ENCODE measurements around the gene WNT16. TPM values are rescaled to one million over a fixed set of nuclear protein-coding genes. Genes with fewer than 3 reads are reported as not detected.

Gene WNT16
- total RNA-seq, 1 donor from 2014 or later, result not detected

DNA sequence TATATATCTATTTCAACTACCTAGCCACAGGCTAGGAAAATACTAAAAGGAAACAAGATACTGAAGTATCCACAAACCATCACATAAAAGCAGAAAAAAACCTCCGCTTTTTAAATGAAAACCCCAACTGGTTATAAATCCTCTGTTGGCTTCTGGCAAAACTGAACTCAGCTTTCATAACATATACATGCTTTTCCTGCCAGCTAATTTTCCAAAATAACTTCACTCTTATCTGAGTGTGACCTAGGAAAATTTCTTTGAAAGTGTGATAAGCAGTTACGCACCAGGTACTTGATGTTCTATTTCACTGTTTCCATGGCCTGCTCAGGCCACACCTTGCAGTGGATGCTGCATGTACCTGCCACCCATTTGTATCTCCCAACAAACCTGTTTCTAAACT lies 55.5 kb downstream of the WNT16 start:
- Mint-ChIP-seq H3K27me3 (no peaks in the 10 kb centered on the region), H3K36me3 (ENCODE audit: insufficient read depth) (no peaks in the 10 kb centered on the region), H3K27ac (no peak overlapping the region), H3K4me1 (ENCODE audit: low read depth) (peaks cover 48% of the 10 kb centered on the region), H3K4me3 (ENCODE audit: low read depth) (no peak overlapping the region), H3K9me3 (ENCODE audit: low read depth) (no peaks in the 10 kb centered on the region)
- DNase-seq (ENCODE audit: low spot score, unreplicated experiment), result no peak
- TF ChIP-seq, protein P1, sequence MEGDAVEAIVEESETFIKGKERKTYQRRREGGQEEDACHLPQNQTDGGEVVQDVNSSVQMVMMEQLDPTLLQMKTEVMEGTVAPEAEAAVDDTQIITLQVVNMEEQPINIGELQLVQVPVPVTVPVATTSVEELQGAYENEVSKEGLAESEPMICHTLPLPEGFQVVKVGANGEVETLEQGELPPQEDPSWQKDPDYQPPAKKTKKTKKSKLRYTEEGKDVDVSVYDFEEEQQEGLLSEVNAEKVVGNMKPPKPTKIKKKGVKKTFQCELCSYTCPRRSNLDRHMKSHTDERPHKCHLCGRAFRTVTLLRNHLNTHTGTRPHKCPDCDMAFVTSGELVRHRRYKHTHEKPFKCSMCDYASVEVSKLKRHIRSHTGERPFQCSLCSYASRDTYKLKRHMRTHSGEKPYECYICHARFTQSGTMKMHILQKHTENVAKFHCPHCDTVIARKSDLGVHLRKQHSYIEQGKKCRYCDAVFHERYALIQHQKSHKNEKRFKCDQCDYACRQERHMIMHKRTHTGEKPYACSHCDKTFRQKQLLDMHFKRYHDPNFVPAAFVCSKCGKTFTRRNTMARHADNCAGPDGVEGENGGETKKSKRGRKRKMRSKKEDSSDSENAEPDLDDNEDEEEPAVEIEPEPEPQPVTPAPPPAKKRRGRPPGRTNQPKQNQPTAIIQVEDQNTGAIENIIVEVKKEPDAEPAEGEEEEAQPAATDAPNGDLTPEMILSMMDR (IDR thresholded peaks at IDR 0.05; ENCODE audit: unreplicated experiment), result no peak

DNA sequence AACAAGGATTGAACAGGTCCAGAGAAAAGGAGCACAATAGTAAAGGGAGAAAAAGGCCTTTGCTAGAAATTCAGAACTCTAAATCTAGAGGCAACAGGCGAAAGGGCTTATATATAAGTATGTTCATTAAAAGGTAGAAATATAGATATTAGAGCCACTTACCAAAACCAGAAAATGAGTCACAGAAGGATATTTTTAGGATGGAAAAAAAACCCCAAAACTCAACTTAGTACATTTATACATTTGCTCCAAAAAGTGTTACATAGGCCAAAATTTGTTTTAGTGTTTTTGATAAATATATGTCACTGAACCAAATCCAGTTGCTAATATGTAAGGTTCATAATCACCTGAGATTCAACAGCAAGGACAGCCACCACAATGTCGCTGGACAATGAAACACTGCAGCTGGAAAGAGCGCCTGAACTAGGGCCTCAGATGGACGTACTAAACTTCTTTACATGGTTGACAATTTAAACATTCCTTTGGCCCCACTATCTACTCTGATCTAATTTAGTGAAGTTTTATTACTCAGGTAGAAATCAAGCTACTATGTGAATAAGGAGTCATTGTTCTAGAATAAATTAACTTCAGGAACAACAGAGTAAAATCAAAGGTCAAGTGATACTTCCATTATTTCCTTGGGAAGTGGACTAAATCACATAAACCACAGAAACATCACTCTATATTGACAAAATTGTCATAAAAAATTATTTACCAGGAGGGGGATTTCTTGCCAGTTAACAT lies 56.4 kb downstream of the WNT16 start:
- TF ChIP-seq, protein P1 (IDR thresholded peaks at IDR 0.05; ENCODE audit: unreplicated experiment), result no peak
- no peaks in the 10 kb centered on the region for H3K27me3 Mint-ChIP-seq
- peak overlapping the region; percentile 29 for H3K27ac Mint-ChIP-seq
- no peaks in the 10 kb centered on the region for H3K36me3 Mint-ChIP-seq (ENCODE audit: insufficient read depth)
- H3K9me3 Mint-ChIP-seq (ENCODE audit: low read depth), result no peaks in the 10 kb centered on the region
- peaks cover 43% of the 10 kb centered on the region for H3K4me1 Mint-ChIP-seq (ENCODE audit: low read depth)
- no peak for DNase-seq (ENCODE audit: low spot score, unreplicated experiment)
- no peak overlapping the region for H3K4me3 Mint-ChIP-seq (ENCODE audit: low read depth)

GRCh38 chr7:121385800-121386179 lies 57.0 kb downstream of the WNT16 start:
- Mint-ChIP-seq H3K9me3 (ENCODE audit: low read depth) (no peaks in the 10 kb centered on the region), H3K4me3 (ENCODE audit: low read depth) (no peak overlapping the region), H3K27ac (peak overlapping the region; percentile 29), H3K36me3 (ENCODE audit: insufficient read depth) (no peaks in the 10 kb centered on the region), H3K4me1 (ENCODE audit: low read depth) (peaks cover 43% of the 10 kb centered on the region), H3K27me3 (no peaks in the 10 kb centered on the region)
- DNase-seq (ENCODE audit: low spot score, unreplicated experiment), result no peak
- TF ChIP-seq, protein P1 (IDR thresholded peaks at IDR 0.05; ENCODE audit: unreplicated experiment), result no peak

- peaks cover 26% of the 10 kb centered on the region for H3K4me1 Mint-ChIP-seq (ENCODE audit: low read depth)
- no peak for DNase-seq (ENCODE audit: low spot score, unreplicated experiment)
- H3K27ac Mint-ChIP-seq, result no peak overlapping the region
- TF ChIP-seq, protein P1 (IDR thresholded peaks at IDR 0.05; ENCODE audit: unreplicated experiment), result no peak
- peaks cover 11% of the 10 kb centered on the region for H3K36me3 Mint-ChIP-seq (ENCODE audit: insufficient read depth)
- H3K27me3 Mint-ChIP-seq, result no peaks in the 10 kb centered on the region
- peaks cover 7% of the 10 kb centered on the region for H3K9me3 Mint-ChIP-seq (ENCODE audit: low read depth)
- no peak overlapping the region for H3K4me3 Mint-ChIP-seq (ENCODE audit: low read depth)
Observed at GRCh38 chr7:121388950-121389349, 60.1 kb downstream of the WNT16 start.

DNA sequence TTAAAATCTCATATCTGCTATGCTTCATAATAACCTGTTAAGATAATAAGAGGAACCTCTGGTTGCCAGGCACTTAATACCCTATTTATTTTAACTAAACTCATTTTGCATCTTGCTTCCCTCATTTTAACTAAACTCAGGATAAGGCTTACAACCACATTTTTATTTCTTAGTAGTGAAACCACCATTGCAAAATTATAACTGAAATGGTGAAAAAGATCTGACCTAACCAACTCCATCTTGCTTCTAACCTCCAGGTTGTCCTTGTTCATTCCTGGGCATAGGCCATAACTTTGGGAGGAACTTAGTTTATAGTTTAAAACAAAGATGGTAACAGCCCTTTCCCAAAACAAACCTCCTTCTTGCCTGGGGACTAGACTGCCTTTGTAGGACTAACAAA lies 61.3 kb downstream of the WNT16 start:
- TF ChIP-seq, protein P1 (IDR thresholded peaks at IDR 0.05; ENCODE audit: unreplicated experiment), result no peak
- no peak overlapping the region for H3K27ac Mint-ChIP-seq
- H3K4me1 Mint-ChIP-seq (ENCODE audit: low read depth), result peaks cover 21% of the 10 kb centered on the region
- no peaks in the 10 kb centered on the region for H3K27me3 Mint-ChIP-seq
- H3K4me3 Mint-ChIP-seq (ENCODE audit: low read depth), result no peak overlapping the region
- no peak for DNase-seq (ENCODE audit: low spot score, unreplicated experiment)
- peaks cover 7% of the 10 kb centered on the region for H3K9me3 Mint-ChIP-seq (ENCODE audit: low read depth)
- peaks cover 11% of the 10 kb centered on the region for H3K36me3 Mint-ChIP-seq (ENCODE audit: insufficient read depth)

All from progenitor cell of endocrine pancreas (in vitro differentiated cells).